GM18873 (cell line): Measurements from ENCODE around the gene HM13.
"Not testable (repeated sequence)": the region's sequence is repeated elsewhere in the genome, so short reads cannot be mapped to it uniquely, and the experiment has no call there.

Experiments used
- ATAC-seq: cut with Tn5 transposase; IDR thresholded peaks from one replicate; pipeline ENCODE4 v1.9.1; 2021; ENCODE audit warnings: mild to moderate bottlenecking, moderate library complexity, moderate number of reproducible peaks; ENCODE audit not compliant: unreplicated experiment, low FRiP score

The HM13 gene

GRCh38 chr20:31580706-31581105 is 66.5 kb downstream of the HM13 start:
- no peak for ATAC-seq

- ATAC-seq, result no peak
Measured at GRCh38 chr20:31581391-31581790, 67.1 kb downstream of the HM13 start.

- no peak for ATAC-seq
Measured at GRCh38 chr20:31587545-31588389, 73.5 kb downstream of the HM13 start.

- ATAC-seq, result no peak
Measured at GRCh38 chr20:31590717-31591225, 76.5 kb downstream of the HM13 start.

- no peak for ATAC-seq
Measured at GRCh38 chr20:31593221-31594001, 79.2 kb downstream of the HM13 start.

GRCh38 chr20:31594002-31594557 is 79.8 kb downstream of the HM13 start:
- no peak for ATAC-seq

GRCh38 chr20:31594558-31595379 is 80.5 kb downstream of the HM13 start:
- ATAC-seq, result no peak

GRCh38 chr20:31595380-31595653 is 81.1 kb downstream of the HM13 start:
- no peak for ATAC-seq

GRCh38 chr20:31595654-31596411 is 81.6 kb downstream of the HM13 start:
- ATAC-seq, result no peak

- not testable (repeated sequence) for ATAC-seq
Measured at GRCh38 chr20:31596412-31596715, 82.1 kb downstream of the HM13 start.

- no peak for ATAC-seq
Measured at GRCh38 chr20:31596831-31597480, 82.7 kb downstream of the HM13 start.

GRCh38 chr20:31597481-31597855 is 83.2 kb downstream of the HM13 start:
- ATAC-seq, result no peak

- no peak for ATAC-seq
Measured at GRCh38 chr20:31602431-31602778, 88.2 kb downstream of the HM13 start.

GRCh38 chr20:31602779-31603441 is 88.7 kb downstream of the HM13 start:
- peak; percentile 84 for ATAC-seq

GRCh38 chr20:31603822-31604566 is 89.8 kb downstream of the HM13 start:
- no peak for ATAC-seq

- no peak for ATAC-seq
Measured at GRCh38 chr20:31604567-31605030, 90.4 kb downstream of the HM13 start.

- peak; percentile 72 for ATAC-seq
Measured at GRCh38 chr20:31605031-31605901, 91.0 kb downstream of the HM13 start, which contains the start of gene ID1. Gene ID1, plus strand, starts transcription at chr20:31605289. Its CDS starts 99 bp downstream, at chr20:31605388.
